Measurements from ENCODE around the gene SPTBN1. TPM values are rescaled to one million over a fixed set of nuclear protein-coding genes. Genes with fewer than 3 reads are reported as not detected.

SPTBN1 gene
- polyA plus RNA-seq, 1 donor: 262 TPM

- DNase-seq: no peak
These were observed 195.2 kb downstream of the SPTBN1 start for GRCh38 chr2:54651291-54651690.

DNA sequence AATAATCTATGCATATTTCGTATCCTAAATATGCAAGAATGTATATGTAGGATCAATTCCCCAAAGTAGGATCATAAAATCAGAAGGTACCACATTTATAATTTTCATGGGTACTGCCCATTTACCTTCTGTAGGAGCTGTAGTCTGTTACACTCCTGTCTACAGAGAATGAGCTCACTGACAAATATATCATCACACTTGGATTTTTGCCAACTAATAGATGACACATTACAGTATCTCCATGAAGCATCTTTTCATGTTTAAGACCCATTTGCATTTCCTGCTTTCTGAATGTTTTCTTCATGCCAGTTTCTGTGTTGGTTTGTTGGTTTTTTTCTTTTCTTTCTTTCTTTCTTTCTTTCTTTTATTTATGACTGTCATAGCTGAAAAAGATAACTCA lies 196.4 kb downstream of the SPTBN1 start:
- no peak for DNase-seq

DNA sequence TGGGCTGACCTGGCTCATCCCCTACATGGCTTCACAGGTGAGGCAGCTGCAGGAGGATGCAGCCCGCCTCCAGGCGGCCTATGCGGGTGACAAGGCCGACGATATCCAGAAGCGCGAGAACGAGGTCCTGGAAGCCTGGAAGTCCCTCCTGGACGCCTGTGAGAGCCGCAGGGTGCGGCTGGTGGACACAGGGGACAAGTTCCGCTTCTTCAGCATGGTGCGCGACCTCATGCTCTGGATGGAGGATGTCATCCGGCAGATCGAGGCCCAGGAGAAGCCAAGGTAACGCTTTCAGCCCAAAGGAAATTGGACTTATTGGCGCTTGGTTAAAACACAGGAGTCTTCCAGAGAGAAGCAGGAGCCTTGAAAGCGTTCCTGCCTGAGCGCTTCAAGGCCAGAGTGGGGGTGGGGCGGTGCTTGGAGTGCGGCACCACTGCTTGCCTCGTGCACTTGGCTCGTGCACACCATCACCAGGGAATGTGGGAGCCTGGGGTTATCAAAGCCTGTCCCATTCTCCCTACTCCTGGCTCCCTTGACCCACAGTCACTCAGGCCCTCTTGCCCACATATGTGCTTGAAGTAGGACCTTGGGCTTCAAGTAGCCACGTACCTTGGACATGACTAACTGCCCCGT lies 197.6 kb downstream of the SPTBN1 start:
- no peak for DNase-seq

DNA sequence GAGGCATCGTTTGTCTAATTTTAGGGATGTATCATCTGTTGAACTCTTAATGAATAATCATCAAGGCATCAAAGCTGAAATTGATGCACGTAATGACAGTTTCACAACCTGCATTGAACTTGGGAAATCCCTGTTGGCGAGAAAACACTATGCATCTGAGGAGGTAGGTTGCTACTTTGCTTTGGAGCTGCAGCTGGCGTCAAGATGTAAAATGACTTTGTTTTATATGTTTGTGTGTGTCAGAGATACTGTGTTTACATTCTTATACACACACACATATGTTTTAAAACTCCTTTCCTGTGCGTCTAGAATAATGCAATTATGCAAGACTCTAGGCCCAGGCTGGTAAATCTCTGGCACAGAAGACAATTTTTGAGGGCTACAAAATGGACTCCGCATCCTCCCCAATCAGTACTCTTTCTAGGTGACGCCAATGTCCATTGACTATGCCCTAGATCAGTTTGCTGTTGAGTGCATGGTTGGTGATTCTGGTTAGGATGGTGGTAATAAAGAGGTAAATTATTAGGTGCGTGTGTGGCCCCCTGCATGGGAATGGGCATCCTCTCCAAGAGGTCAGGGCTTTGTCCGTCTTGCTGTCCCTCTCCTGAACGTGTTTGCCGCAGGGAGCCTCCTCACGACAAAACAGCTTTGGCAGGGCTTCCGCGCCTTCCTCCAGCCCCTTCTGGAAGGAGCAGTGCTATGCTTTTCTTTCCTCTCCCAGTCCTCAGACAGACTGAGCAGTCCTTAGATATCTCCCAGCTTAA lies 199.1 kb downstream of the SPTBN1 start:
- DNase-seq: no peak

DNA sequence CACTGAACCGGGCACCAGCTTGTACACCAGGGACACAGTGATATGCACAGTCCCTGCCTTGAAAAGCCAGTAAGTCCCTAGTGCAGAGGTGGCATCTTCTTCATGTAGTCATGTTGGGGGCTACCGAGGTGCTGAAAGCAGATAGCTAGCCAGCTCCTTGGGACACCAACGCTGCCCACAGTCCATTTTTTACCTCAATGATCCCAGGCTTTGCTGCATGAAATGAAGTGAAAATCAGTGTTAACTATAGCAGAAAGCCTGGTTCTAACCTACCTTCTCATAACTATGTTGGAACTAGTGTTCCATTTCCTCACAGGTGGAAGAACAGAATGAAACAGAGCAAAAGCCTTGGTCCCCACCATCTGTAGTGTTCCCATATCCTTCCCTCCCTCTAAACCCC lies 200.7 kb downstream of the SPTBN1 start:
- DNase-seq: no peak

- no peak for DNase-seq
These were observed 201.5 kb downstream of the SPTBN1 start for GRCh38 chr2:54657664-54658083.

GRCh38 chr2:54658564-54659071 lies 202.5 kb downstream of the SPTBN1 start:
- no peak for DNase-seq

- no peak for DNase-seq
These were observed 203.4 kb downstream of the SPTBN1 start for GRCh38 chr2:54659527-54659926.

DNA sequence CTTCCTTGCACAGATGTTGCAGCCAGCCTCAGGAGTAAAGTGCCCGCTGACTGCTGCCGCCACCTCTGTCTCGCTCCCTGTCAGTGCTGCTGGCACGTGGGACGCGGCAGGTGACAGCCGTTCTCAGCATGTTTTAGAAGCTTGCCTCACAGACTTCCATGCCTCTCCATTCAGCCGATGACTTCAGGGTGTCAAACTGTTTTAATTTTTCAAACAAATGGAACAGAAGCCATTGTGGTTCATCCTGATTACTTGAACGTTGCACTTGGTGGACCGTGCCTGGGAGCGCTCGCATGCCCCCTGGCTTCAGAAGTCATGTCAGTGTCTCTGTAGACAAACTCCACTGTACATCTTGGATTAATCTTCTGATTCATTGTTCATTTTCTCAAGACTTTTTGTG lies 204.6 kb downstream of the SPTBN1 start:
- no peak for DNase-seq

DNA sequence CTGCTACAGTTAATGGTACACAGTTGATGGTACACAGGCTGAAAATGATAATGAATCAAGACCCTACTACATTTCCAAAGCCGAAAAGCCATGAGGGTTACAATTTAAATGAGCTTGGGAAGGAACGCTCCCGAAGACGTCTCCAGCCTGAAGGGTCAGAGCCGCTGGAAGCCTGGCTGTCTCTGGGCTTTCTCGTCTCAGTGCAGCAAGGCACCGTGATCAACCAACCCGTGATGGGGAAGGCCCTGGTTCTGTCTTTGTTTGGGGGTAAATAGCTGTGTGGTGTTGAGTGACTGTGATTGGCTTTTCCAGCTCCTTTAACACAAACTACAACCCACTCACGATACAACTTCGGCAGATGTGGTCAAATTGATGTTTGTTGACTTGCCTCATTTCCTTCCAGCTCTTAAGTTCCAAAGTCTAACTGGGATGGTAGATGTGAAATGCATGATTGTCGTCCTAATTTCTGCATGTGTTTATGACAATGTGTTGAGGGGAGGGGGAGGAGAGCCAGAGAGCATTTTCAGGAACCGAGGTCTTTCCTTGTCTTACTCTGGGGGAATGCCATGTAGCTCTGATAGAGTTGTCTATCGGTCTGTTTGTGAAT lies 207.4 kb downstream of the SPTBN1 start:
- DNase-seq: no peak

DNA sequence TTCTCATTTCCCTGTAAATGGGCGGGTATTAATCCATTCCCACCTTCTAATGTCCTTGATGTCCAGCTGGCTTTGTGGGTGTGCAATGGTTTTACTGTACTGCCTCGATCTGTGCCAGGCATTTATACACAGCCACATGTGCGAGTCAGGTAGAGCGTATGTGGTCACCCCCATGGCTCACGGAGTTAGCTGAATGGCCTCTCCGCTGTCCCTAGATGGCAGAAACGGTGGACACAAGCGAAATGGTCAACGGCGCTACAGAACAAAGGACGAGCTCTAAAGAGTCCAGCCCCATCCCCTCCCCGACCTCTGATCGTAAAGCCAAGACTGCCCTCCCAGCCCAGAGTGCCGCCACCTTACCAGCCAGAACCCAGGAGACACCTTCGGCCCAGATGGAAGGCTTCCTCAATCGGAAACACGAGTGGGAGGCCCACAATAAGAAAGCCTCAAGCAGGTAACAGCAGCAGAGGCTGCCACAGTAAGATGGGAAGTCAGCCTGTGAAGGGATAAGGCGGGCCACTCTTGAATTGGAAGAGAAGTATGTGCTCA lies 208.2 kb downstream of the SPTBN1 start:
- no peak for DNase-seq

GRCh38 chr2:54665436-54665856 lies 209.3 kb downstream of the SPTBN1 start:
- DNase-seq: no peak

DNA sequence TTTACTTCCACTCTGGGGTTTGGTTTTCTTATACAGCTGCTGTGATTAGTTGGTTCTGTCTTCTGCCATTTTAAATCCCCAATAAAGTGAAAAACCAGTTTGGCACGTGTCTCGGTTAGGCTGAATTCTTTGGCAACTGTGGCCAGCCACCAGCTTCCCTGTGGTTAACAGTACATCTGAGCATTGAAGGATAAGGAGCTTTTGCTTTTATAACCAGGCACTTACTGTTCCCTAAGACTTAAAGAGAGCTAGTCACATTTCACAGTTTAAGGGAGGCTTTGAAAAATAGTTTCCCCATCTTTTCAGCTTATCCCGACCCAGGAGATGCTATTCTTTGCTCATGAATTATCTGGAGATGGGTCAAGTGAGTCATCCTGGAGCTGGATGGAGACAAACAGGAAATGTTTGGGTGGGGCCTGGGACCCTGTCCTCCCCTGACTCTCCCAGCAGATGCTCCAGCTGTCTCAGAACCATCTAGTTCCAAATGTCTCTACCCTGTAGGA lies 210.1 kb downstream of the SPTBN1 start:
- no peak for DNase-seq

GRCh38 chr2:54666634-54667265 lies 210.6 kb downstream of the SPTBN1 start:
- no peak for DNase-seq

DNA sequence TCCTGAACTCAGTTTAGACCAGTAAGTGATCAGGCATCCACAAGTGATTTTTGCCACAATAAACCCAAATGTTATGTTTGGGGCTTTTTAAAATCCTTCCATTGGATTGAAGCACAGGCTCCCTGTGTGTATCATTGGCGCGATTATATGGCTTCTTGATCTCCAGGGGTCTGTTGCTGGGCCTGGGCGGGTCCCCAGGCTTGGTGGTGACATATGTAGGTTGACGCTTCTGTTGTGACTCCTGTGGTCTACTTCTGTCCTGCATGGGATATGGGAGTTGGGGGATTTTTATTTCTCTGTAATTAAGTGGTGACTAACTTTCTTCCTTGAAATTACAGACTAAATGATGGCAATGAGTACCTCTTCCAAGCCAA lies 211.1 kb downstream of the SPTBN1 start:
- no peak for DNase-seq

DNA sequence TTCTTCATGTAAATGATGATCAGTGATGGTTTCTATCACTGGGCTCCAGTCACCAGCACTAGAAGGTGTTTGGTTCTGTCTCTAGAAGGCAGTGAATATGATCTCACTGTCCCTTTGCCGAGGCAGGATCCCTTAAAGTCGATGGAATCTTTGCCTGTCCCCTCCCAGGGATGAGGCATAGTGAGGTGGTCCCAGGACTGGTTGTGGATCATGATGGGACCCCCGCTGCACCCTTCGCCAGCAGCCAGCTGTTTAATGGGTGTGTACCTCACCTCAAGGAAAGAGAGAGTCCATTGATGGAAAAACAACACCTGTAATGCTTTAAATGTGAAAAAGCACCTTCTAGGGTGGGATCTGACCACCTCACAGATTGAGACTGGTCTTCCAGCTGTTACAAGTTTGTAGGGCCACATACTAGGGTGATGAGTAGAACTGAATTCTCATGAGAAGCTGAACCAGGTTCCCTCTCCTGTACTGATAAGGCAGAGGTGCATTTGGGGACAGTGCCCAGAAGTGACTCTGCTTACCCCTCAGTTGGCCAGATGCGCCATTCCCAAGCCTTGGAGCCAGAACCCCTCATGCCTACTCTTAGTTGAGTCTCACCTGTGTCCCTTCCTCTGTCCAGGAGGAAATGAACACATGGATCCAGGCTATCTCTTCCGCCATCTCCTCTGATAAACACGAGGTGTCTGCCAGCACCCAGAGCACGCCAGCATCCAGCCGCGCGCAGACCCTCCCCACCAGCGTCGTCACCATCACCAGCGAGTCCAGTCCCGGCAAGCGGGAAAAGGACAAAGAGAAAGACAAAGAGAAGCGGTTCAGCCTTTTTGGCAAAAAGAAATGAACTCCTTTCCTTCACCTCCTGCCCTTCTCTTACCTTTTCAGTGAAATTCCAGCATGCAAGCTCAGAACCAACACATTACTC lies 211.9 kb downstream of the SPTBN1 start:
- DNase-seq: no peak

DNA sequence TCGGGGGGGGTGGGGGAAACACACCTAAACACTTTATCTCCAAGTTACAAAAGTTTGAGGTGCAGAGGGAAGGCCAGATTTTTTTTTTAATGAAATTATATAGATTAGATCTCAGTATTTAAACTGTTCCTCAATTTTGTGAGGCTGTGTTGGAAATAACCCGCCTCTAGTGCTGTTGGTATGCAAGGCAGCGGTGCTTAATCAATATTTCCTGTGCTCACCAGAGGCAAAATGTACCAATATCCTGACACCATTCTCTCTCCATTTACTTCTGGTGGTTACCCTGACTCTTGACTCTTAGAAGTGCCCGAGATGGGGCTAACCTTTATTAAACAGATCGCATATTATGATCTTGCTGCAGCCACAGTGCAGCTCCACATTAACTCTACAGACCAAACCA lies 212.6 kb downstream of the SPTBN1 start:
- no peak for DNase-seq

- no peak for DNase-seq
These were observed 213.8 kb downstream of the SPTBN1 start for GRCh38 chr2:54669677-54670484.

GRCh38 chr2:54670485-54671009 lies 214.4 kb downstream of the SPTBN1 start:
- DNase-seq: no peak

DNA sequence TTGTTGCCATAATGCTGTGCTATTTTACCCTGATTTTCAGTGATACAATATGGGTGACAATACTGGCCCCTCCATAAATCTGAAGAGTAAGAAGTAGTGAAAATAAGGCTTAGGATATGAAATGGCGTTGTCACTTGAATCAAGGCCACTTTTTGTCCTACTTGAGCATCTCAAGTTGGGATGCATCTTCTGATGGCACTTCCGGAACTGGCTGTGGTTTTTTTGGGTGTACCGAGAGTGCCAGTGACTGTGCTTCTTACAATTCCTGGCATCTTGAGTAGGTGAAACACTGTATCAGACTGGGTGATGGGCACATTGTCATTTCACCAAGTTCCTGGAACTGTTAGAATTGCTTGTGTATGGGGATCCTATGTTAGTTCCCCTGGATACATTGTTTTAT lies 214.9 kb downstream of the SPTBN1 start:
- no peak for DNase-seq
